CD4-positive, alpha-beta T cell treated with Interleukin-10 for 1 hour (primary cell): ENCODE results near the gene EGLN2.
"Not testable (repeated sequence)": the region's sequence is repeated elsewhere in the genome, so short reads cannot be mapped to it uniquely, and the experiment has no call there.

ENCODE experiments used
- DNase-seq: peaks from one replicate; pipeline ENCODE4 v3.0.0-alpha.2; 2020

The EGLN2 gene

GRCh38 chr19:40798683-40799557 is at the start of gene EGLN2:
Gene EGLN2, plus strand, starts transcription at chr19:40799191. Its CDS starts 1,382 bp downstream, at chr19:40800573.
- DNase-seq, result peak; percentile 100

GRCh38 chr19:40750058-40750873 is 48.7 kb upstream of the EGLN2 start, which contains the start of gene ACTMAP:
Gene ACTMAP, minus strand, starts transcription at chr19:40750477. Its CDS starts 674 bp downstream, at chr19:40749803.
- DNase-seq, result peak; percentile 100

- DNase-seq, result peak; percentile 97
These were observed 48.0 kb upstream of the EGLN2 start, which contains the start of gene SNRPA for GRCh38 chr19:40750874-40751537. Gene SNRPA, plus strand, starts transcription at chr19:40751203. Its CDS starts 206 bp downstream, at chr19:40751409.

GRCh38 chr19:40752257-40752781 is 46.7 kb upstream of the EGLN2 start:
- DNase-seq, result no peak

- peak; percentile 36 for DNase-seq
These were observed 44.3 kb upstream of the EGLN2 start for GRCh38 chr19:40754611-40755247.

GRCh38 chr19:40755248-40755624 is 43.8 kb upstream of the EGLN2 start:
- no peak for DNase-seq

- no peak for DNase-seq
These were observed 43.2 kb upstream of the EGLN2 start for GRCh38 chr19:40755791-40756190.

- DNase-seq, result peak; percentile 31
These were observed 42.4 kb upstream of the EGLN2 start for GRCh38 chr19:40756502-40757110.

GRCh38 chr19:40758491-40758890 is 40.5 kb upstream of the EGLN2 start:
- no peak for DNase-seq

GRCh38 chr19:40759352-40759751 is 39.6 kb upstream of the EGLN2 start:
- DNase-seq, result no peak

- DNase-seq, result no peak
These were observed 36.1 kb upstream of the EGLN2 start for GRCh38 chr19:40762754-40763470.

GRCh38 chr19:40763526-40763925 is 35.5 kb upstream of the EGLN2 start:
- no peak for DNase-seq

GRCh38 chr19:40763963-40764362 is 35.0 kb upstream of the EGLN2 start:
- DNase-seq, result no peak

GRCh38 chr19:40766385-40766784 is 32.6 kb upstream of the EGLN2 start:
- not testable (repeated sequence) for DNase-seq

- DNase-seq, result no peak
These were observed 30.1 kb upstream of the EGLN2 start for GRCh38 chr19:40768869-40769268.

GRCh38 chr19:40771101-40771862 is 27.7 kb upstream of the EGLN2 start:
- DNase-seq, result peak; percentile 52

GRCh38 chr19:40774916-40775631 is 23.9 kb upstream of the EGLN2 start, which contains the start of gene MIA:
Gene MIA, plus strand, starts transcription at chr19:40775521. Its CDS starts 22 bp downstream, at chr19:40775543.
- DNase-seq, result no peak

- no peak for DNase-seq
These were observed 23.4 kb upstream of the EGLN2 start for GRCh38 chr19:40775632-40776022.

GRCh38 chr19:40776364-40776763 is 22.6 kb upstream of the EGLN2 start:
- DNase-seq, result no peak
